ENCODE results near the gene OR52E2. TPM values are rescaled to one million over a fixed set of nuclear protein-coding genes. Genes with fewer than 3 reads are reported as not detected.

OR52E2 gene
- total RNA-seq, 1 experiment from 2014 or later, result not detected

DNA sequence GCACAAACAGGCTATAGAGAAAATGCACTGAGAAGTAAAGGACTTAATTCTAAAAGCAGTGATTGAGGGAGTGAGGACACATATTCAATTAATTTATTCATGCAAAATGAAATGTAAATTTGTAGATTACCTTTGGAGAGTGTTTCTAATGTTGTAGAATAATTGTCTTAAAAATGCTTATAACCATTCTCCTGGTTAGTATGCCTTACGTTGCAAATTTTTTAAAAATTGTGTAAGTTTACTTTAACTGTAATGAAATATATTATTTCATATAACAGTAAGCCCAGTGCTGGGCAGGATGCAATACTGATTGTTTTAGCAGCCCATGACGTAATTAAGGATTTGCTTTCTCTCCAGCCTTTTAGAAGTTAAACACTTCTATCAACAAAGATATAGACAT is 36.6 kb upstream of the OR52E2 start:
- H3K36me3 ChIP-seq (ENCODE audit: control insufficient read depth, insufficient read depth, low read length), result no peaks in the 10 kb centered on the region
- no peak for ATAC-seq
- TF ChIP-seq, protein P1, sequence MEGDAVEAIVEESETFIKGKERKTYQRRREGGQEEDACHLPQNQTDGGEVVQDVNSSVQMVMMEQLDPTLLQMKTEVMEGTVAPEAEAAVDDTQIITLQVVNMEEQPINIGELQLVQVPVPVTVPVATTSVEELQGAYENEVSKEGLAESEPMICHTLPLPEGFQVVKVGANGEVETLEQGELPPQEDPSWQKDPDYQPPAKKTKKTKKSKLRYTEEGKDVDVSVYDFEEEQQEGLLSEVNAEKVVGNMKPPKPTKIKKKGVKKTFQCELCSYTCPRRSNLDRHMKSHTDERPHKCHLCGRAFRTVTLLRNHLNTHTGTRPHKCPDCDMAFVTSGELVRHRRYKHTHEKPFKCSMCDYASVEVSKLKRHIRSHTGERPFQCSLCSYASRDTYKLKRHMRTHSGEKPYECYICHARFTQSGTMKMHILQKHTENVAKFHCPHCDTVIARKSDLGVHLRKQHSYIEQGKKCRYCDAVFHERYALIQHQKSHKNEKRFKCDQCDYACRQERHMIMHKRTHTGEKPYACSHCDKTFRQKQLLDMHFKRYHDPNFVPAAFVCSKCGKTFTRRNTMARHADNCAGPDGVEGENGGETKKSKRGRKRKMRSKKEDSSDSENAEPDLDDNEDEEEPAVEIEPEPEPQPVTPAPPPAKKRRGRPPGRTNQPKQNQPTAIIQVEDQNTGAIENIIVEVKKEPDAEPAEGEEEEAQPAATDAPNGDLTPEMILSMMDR (IDR thresholded peaks at IDR 0.05), result no peak
- TF ChIP-seq POLR2AphosphoS5 (IDR thresholded peaks at IDR 0.05; ENCODE audit: low read depth, low read length) (no peak), SIN3A (IDR thresholded peaks at IDR 0.05; ENCODE audit: borderline replicate concordance, insufficient read depth, low read depth, low read length) (no peak), TCF7L2 (IDR thresholded peaks at IDR 0.05; ENCODE audit: low read depth, low read length) (no peak)
- TF ChIP-seq, protein P2, sequence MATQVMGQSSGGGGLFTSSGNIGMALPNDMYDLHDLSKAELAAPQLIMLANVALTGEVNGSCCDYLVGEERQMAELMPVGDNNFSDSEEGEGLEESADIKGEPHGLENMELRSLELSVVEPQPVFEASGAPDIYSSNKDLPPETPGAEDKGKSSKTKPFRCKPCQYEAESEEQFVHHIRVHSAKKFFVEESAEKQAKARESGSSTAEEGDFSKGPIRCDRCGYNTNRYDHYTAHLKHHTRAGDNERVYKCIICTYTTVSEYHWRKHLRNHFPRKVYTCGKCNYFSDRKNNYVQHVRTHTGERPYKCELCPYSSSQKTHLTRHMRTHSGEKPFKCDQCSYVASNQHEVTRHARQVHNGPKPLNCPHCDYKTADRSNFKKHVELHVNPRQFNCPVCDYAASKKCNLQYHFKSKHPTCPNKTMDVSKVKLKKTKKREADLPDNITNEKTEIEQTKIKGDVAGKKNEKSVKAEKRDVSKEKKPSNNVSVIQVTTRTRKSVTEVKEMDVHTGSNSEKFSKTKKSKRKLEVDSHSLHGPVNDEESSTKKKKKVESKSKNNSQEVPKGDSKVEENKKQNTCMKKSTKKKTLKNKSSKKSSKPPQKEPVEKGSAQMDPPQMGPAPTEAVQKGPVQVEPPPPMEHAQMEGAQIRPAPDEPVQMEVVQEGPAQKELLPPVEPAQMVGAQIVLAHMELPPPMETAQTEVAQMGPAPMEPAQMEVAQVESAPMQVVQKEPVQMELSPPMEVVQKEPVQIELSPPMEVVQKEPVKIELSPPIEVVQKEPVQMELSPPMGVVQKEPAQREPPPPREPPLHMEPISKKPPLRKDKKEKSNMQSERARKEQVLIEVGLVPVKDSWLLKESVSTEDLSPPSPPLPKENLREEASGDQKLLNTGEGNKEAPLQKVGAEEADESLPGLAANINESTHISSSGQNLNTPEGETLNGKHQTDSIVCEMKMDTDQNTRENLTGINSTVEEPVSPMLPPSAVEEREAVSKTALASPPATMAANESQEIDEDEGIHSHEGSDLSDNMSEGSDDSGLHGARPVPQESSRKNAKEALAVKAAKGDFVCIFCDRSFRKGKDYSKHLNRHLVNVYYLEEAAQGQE (IDR thresholded peaks at IDR 0.05; ENCODE audit: insufficient read depth in 1 of 2, low read depth in 2 of 2, low read length in 1 of 2), result no peak
- ChIA-PET POLR2A (no interaction called here), CTCF (no interaction called here)
- DNase-seq (ENCODE audit: low read depth, low spot score), result no peak
- in situ Hi-C loops (cut with HindIII; ENCODE audit: low pct_unique_long_range_greater_than_20kb, low sequenced_read_pairs), result no loop called here
- no peaks in the 10 kb centered on the region for H3K9me3 ChIP-seq (ENCODE audit: control insufficient read depth, insufficient read depth, low read depth, low read length)
- H3K27ac ChIP-seq (ENCODE audit: low read length), result no peak overlapping the region
- intact Hi-C loops (cut with micrococcal nuclease; ENCODE audit: unreplicated experiment), result loop anchor here (10.0 kb wide), 1 partner anchor 461 kb away; the partner anchor contains the start of gene OR51D1
- H3K27me3 ChIP-seq (ENCODE audit: control insufficient read depth, insufficient read depth, low read length), result no peaks in the 10 kb centered on the region; the same call in 1 of the 2 replicates
- no peak overlapping the region for H3K4me3 ChIP-seq (ENCODE audit: low read depth in 2 of 2, low read length in 2 of 2)
- H3K4me1 ChIP-seq (ENCODE audit: control insufficient read depth, insufficient read depth, low read length), result no peaks in the 10 kb centered on the region
- no TSS peak for BruUV-seq (replicated peaks)

DNA sequence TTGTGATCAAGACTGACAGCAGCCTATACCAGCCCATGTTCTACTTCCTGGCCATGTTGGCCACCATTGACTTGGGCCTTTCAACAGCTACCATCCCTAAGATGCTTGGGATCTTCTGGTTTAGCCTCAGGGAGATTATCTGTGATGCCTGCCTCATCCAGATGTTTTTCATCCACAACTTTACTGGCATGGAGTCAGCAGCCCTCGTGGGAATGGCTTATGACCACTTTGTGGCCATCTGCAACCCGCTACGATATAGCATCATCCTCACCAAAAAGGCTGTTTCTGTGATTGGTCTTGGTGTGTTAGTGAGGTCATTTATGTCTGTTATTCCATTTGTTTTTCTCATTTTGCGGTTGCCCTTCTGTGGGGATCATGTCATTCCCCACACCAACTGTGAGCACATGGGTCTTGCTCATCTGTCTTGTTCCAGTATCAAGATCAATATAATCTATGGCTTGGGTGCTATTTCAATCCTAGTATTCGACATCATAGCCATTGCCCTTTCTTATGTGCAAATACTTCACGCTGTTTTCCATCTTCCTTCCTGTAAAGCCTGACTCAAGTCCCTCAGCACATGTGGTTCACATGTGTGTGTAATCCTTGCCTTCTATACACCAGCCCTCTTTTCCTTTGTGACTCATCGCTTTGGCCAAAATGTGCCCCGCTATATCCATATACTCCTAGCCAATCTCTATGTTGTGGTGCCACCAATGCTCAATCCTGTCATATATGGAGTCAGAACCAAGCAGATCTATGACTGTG is 33.6 kb upstream of the OR52E2 start:
- ChIA-PET CTCF (no interaction called here), POLR2A (no interaction called here)
- TF ChIP-seq, protein P2 (IDR thresholded peaks at IDR 0.05; ENCODE audit: insufficient read depth in 1 of 2, low read depth in 2 of 2, low read length in 1 of 2), result no peak
- no peak for TF ChIP-seq TCF7L2 (IDR thresholded peaks at IDR 0.05; ENCODE audit: low read depth, low read length)
- TF ChIP-seq POLR2AphosphoS5 (IDR thresholded peaks at IDR 0.05; ENCODE audit: low read depth, low read length), result no peak
- no peak for TF ChIP-seq SIN3A (IDR thresholded peaks at IDR 0.05; ENCODE audit: borderline replicate concordance, insufficient read depth, low read depth, low read length)
- TF ChIP-seq, protein P1 (IDR thresholded peaks at IDR 0.05), result no peak
- no peaks in the 10 kb centered on the region for H3K4me1 ChIP-seq (ENCODE audit: control insufficient read depth, insufficient read depth, low read length)
- BruUV-seq (replicated peaks), result no TSS peak
- DNase-seq (ENCODE audit: low read depth, low spot score) (no peak), ATAC-seq (no peak)
- no peaks in the 10 kb centered on the region for H3K36me3 ChIP-seq (ENCODE audit: control insufficient read depth, insufficient read depth, low read length)
- intact Hi-C loops (cut with micrococcal nuclease; ENCODE audit: unreplicated experiment), result loop anchor here (10.0 kb wide), 1 partner anchor 458 kb away; the partner anchor contains the start of gene OR51D1
- in situ Hi-C loops (cut with HindIII; ENCODE audit: low pct_unique_long_range_greater_than_20kb, low sequenced_read_pairs), result no loop called here
- H3K9me3 ChIP-seq (ENCODE audit: control insufficient read depth, insufficient read depth, low read depth, low read length), result no peaks in the 10 kb centered on the region
- H3K27ac ChIP-seq (ENCODE audit: low read length), result no peak overlapping the region
- no peak overlapping the region for H3K4me3 ChIP-seq (ENCODE audit: low read depth in 2 of 2, low read length in 2 of 2)
- no peaks in the 10 kb centered on the region; the same call in 1 of the 2 replicates for H3K27me3 ChIP-seq (ENCODE audit: control insufficient read depth, insufficient read depth, low read length)

Measured in Panc1 (cell line).